ENCODE results near the gene CACHD1.
"Not testable (repeated sequence)": the region's sequence is repeated elsewhere in the genome, so short reads cannot be mapped to it uniquely, and the experiment has no call there.

Gene CACHD1

GRCh38 chr1:64594446-64594845 is 124.5 kb downstream of the CACHD1 start:
- no peak for DNase-seq (ENCODE audit: low read depth)

GRCh38 chr1:64595871-64596515 is 126.1 kb downstream of the CACHD1 start:
- DNase-seq (ENCODE audit: low read depth), result no peak

- DNase-seq (ENCODE audit: low read depth), result no peak
Observed at GRCh38 chr1:64597113-64597512, 127.2 kb downstream of the CACHD1 start.

DNA sequence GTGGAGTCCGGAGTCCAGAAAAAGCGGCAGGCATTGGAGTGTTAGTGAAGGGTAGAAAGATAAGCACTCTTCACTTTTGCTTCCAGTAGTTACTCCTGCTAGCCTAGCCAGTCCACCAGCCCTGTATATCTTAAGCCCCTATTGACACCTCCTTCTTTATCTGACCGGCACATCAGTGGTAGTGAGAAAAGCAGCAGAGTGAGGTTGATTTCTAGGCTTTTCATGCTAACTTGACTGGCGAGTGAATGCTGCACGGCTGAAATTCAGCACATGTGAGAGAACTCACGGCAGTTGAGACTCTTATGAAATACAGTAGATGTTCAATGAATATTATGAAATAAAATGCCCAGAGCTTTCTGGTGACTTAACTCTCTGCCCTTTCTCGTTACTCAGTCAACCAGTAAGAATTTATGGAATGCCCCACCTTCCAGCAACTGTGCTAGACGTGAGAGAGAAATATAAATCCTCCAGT is 128.2 kb downstream of the CACHD1 start:
- DNase-seq (ENCODE audit: low read depth), result peak; percentile 60

DNA sequence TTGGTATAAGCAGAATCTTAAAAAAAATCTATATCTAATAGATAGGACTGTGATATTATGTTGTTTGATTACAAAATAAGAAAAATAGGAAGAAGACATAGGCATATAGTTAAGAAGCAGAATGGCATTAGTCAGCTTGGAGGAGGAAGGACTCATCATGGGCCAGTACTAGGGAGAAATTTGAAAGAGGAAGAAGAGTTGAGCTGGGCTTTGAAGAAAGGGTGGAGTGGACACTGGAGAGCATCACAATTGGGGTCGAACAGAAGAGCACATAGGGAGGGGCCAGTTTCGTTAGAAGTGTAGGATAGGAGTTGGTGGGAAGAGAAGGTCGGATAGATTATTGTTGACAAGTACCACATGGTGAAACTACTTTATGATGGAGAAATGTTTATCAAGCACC is 129.3 kb downstream of the CACHD1 start:
- no peak for DNase-seq (ENCODE audit: low read depth)

DNA sequence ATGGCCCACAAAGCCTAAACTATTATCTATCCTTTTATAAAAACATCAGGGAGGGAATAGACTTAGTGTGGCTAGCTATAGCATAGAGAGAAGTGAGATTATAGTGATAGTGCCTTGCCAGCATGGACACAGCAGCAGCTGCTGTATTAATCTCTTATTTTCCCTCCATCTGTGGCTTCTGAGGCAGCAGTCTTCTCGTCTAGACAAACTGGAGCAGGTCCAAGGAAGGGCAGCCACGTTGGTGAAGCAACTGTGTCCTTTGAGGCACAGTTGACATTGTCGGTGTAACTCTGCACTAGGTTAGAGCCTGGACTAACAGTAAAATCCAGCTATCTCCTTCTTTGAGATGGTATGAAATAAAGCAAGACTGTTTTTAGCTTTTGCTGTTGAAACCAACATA is 131.3 kb downstream of the CACHD1 start:
- no peak for DNase-seq (ENCODE audit: low read depth)

GRCh38 chr1:64608005-64608650 is 138.2 kb downstream of the CACHD1 start:
- DNase-seq (ENCODE audit: low read depth), result no peak

DNA sequence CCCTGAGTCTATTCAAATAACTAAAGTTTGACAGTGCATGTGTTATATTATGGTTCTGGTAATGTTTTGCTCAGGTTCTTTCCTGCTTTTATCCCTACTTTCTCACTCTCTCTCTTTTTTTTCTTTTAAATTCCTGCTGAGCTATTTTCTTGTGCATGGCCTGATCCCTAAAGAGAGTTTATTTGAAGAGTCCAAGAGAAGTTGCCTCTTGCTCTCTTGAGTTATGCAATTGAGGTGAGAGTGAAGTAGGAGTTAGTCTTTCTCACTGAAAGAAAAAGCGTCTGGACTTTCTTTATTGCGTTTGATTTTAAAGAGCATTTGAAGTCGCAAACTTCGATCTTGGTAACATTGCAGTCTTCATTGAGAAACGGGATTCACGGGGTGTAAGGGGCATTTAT is 138.7 kb downstream of the CACHD1 start:
- DNase-seq (ENCODE audit: low read depth), result no peak

- DNase-seq (ENCODE audit: low read depth), result not testable (repeated sequence)
Observed at GRCh38 chr1:64610950-64611349, 141.0 kb downstream of the CACHD1 start.

DNA sequence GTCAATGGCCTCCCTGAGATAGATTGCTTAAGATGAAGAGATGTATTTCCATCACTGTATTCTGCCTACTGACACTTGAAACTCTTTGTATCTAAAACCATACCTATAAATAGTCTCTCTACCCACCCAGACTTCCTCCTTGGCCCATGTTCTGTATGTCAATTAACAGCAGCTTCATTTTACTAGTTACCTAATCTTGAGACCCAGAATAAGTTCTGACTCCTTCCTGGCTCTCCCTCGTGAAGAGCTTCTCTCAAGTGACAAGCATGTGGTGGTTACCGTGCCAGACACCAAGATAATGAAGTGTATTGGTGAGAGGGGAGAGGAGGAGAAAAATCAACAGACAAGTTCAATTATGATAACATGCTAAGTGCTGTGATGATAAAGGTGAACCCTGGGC is 146.1 kb downstream of the CACHD1 start:
- no peak for DNase-seq (ENCODE audit: low read depth)

- peak; percentile 35 for DNase-seq (ENCODE audit: low read depth)
Observed at GRCh38 chr1:64623750-64624191, 153.8 kb downstream of the CACHD1 start.

DNA sequence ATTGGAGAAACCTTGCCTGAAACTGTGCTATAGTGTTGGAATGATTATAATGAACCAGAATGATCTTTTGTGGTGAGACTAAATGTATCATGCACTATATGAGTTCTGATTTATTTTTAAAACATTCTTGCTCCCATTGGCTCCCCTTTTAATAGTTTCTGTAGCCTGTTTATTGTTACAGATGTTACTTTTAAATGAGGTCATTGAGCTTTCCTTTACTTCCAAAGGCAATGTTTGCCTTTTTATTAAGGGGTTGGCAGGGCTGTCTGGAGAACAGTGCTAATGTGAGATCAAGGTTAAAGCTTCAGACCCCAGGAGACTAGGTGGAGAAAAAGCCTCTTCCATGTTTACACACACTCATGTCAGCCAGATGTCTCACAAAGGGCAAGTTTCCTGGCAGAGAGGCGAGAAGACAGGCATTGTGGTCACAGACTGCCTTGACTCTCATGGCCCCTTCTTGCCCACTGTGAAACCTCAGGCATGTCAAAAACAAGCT is 154.3 kb downstream of the CACHD1 start:
- peak; percentile 24 for DNase-seq (ENCODE audit: low read depth)

DNA sequence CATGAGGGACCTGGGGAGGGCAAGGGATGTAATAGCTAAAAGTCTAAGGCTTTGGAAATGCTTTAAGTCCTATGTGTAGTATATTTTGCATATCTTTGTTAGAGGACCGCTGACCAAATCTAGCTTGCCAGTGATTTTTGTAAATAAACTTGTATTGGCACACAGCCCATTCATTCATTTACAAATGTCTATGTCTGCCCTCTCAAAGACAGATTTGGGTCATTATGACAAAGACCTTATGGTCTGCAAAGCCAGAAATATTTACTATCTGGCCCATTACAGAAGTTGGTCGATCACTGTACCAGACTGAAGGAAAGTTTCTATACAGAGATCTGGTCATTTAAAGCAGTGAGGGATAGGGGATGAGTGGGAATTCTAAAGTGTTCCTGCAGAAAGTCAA is 154.9 kb downstream of the CACHD1 start:
- no peak for DNase-seq (ENCODE audit: low read depth)

GRCh38 chr1:64630611-64631010 is 160.7 kb downstream of the CACHD1 start:
- DNase-seq (ENCODE audit: low read depth), result no peak

GRCh38 chr1:64631346-64632034 is 161.6 kb downstream of the CACHD1 start:
- no peak for DNase-seq (ENCODE audit: low read depth)

GRCh38 chr1:64632936-64633335 is 163.0 kb downstream of the CACHD1 start:
- DNase-seq (ENCODE audit: low read depth), result no peak

DNA sequence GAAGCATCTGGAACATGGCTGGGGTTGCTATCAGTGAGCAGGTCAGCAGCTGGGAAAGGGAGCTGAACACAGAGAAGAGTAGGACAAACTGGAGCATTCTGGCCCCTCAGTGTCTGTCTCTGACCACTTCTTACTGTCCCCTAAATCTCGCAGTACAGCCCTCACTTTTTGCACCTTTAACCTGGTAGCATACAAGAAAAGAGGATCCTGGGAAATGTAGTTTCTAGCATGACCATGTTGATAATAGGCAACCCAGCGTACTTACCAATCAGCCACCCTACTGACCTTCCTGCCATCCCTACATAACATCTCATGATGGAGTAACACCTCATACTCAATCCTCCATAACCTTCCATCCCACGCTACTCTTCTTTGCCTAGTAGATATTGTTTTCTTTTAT is 175.8 kb downstream of the CACHD1 start:
- no peak for DNase-seq (ENCODE audit: low read depth)

- DNase-seq (ENCODE audit: low read depth), result no peak
Observed at GRCh38 chr1:64650411-64650810, 180.5 kb downstream of the CACHD1 start.

- DNase-seq (ENCODE audit: low read depth), result no peak
Observed at GRCh38 chr1:64651841-64652240, 181.9 kb downstream of the CACHD1 start.

DNA sequence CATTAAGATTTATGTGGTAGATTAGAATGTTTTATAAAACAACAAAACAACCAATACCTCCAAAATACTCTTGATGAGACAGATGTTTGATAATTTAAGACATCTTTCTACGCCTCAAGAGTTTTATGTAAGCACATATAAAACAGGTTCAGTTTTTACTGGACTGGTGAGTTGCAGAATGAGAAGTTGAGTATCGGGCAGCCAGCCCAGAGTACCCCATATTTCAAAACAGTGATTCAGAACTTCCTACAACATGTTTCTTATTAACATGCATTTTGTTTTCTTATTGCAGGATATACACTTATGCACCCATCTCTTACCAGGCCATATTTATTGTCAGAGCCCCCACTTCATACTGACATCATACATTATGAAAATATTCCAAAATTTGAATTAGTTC is 183.5 kb downstream of the CACHD1 start:
- DNase-seq (ENCODE audit: low read depth), result no peak

GRCh38 chr1:64654519-64655341 is 184.8 kb downstream of the CACHD1 start:
- no peak for DNase-seq (ENCODE audit: low read depth)

DNA sequence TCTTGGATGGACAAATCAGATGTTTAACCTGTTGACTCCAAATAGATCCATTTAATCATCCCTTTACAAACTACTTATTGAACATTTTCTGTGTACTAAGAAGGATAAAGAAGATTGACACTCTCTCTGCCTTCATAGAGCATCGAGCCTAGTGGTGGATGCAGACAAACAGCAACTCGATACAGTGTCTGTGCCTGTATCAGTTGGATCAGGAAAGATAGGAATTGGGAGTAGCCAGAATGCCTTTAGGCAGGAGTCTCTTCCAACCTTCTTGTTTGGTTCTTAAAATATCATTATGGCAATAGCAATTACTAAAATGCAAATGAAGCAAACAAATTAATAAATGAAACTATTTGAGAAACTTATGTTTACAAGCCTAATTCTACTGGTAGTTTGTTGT is 185.9 kb downstream of the CACHD1 start:
- DNase-seq (ENCODE audit: low read depth), result no peak

Measured in non-pigmented ciliary epithelial cell (primary cell).